ENCODE data around the gene ABCA10. TPM values are rescaled to one million over a fixed set of nuclear protein-coding genes. Genes with fewer than 3 reads are reported as not detected.
"Not testable (repeated sequence)": the region's sequence is repeated elsewhere in the genome, so short reads cannot be mapped to it uniquely, and the experiment has no call there.

The ABCA10 gene
- total RNA-seq, 1 donor from 2014 or later, result 0.79 TPM

- DNase-seq (ENCODE audit: low read depth) (no peak), FAIRE-seq (no peak)
- Histone ChIP-seq H3K27me3 (ENCODE audit: control insufficient read depth, insufficient read depth, low read length) (no peaks in the 10 kb centered on the region), H3K4me3 (ENCODE audit: low read depth, low read length) (no peak overlapping the region), H3K36me3 (ENCODE audit: control insufficient read depth, insufficient read depth, low read length) (no peaks in the 10 kb centered on the region)
- TF ChIP-seq CTCF (IDR thresholded peaks at IDR 0.05; ENCODE audit: insufficient read depth, low read length, severe bottlenecking), result no peak
Observed at GRCh38 chr17:69173118-69173517, 55.5 kb downstream of the ABCA10 start.

- H3K36me3 ChIP-seq (ENCODE audit: control insufficient read depth, insufficient read depth, low read length), result no peaks in the 10 kb centered on the region
- no peaks in the 10 kb centered on the region for H3K27me3 ChIP-seq (ENCODE audit: control insufficient read depth, insufficient read depth, low read length)
- FAIRE-seq, result no peak
- no peak for TF ChIP-seq CTCF (IDR thresholded peaks at IDR 0.05; ENCODE audit: insufficient read depth, low read length, severe bottlenecking)
- DNase-seq (ENCODE audit: low read depth), result no peak
- H3K4me3 ChIP-seq (ENCODE audit: low read depth, low read length), result no peak overlapping the region
Observed at GRCh38 chr17:69170377-69170776, 58.2 kb downstream of the ABCA10 start.

GRCh38 chr17:69168642-69169041, 60.0 kb downstream of the ABCA10 start:
- not testable (repeated sequence) for FAIRE-seq; H3K36me3 ChIP-seq (ENCODE audit: control insufficient read depth, insufficient read depth, low read length); H3K27me3 ChIP-seq (ENCODE audit: control insufficient read depth, insufficient read depth, low read length); DNase-seq (ENCODE audit: low read depth); H3K4me3 ChIP-seq (ENCODE audit: low read depth, low read length)

GRCh38 chr17:69166957-69167356, 61.7 kb downstream of the ABCA10 start:
- Histone ChIP-seq H3K27me3 (ENCODE audit: control insufficient read depth, insufficient read depth, low read length) (no peaks in the 10 kb centered on the region), H3K4me3 (ENCODE audit: low read depth, low read length) (no peak overlapping the region), H3K36me3 (ENCODE audit: control insufficient read depth, insufficient read depth, low read length) (no peaks in the 10 kb centered on the region)
- no peak for TF ChIP-seq CTCF (IDR thresholded peaks at IDR 0.05; ENCODE audit: insufficient read depth, low read length, severe bottlenecking)
- FAIRE-seq, result no peak
- no peak for DNase-seq (ENCODE audit: low read depth)

GRCh38 chr17:69164206-69164605, 64.4 kb downstream of the ABCA10 start:
- no peaks in the 10 kb centered on the region for H3K27me3 ChIP-seq (ENCODE audit: control insufficient read depth, insufficient read depth, low read length)
- H3K4me3 ChIP-seq (ENCODE audit: low read depth, low read length), result no peak overlapping the region
- TF ChIP-seq CTCF (IDR thresholded peaks at IDR 0.05; ENCODE audit: insufficient read depth, low read length, severe bottlenecking), result no peak
- no peak for DNase-seq (ENCODE audit: low read depth)
- FAIRE-seq, result no peak
- no peaks in the 10 kb centered on the region for H3K36me3 ChIP-seq (ENCODE audit: control insufficient read depth, insufficient read depth, low read length)

GRCh38 chr17:69159418-69159817, 69.2 kb downstream of the ABCA10 start:
- no peak for DNase-seq (ENCODE audit: low read depth)
- H3K36me3 ChIP-seq (ENCODE audit: control insufficient read depth, insufficient read depth, low read length), result no peaks in the 10 kb centered on the region
- no peaks in the 10 kb centered on the region for H3K27me3 ChIP-seq (ENCODE audit: control insufficient read depth, insufficient read depth, low read length)
- H3K4me3 ChIP-seq (ENCODE audit: low read depth, low read length), result no peak overlapping the region
- no peak for FAIRE-seq
- no peak for TF ChIP-seq CTCF (IDR thresholded peaks at IDR 0.05; ENCODE audit: insufficient read depth, low read length, severe bottlenecking)

Data from bronchial epithelial cell (primary cell).